Liver (tissue), 9 donors: ENCODE data around the gene AKR1C1. TPM values are rescaled to one million over a fixed set of nuclear protein-coding genes. Genes with fewer than 3 reads are reported as not detected.
"Not testable (repeated sequence)": the region's sequence is repeated elsewhere in the genome, so short reads cannot be mapped to it uniquely, and the experiment has no call there.

ENCODE experiments used
- DNase-seq: peaks from one replicate; pipeline ENCODE4 v3.0.0-alpha.2; 2017; ENCODE audit warnings: low spot score
- H3K27ac ChIP-seq, 2 donors: one replicate each; pipeline ENCODE4 v1.7.0; 2013; ENCODE audit warnings: inconsistent platforms in 2 of 2, low read length in 2 of 2, control low read depth in 1 of 2, low read depth in 1 of 2, mild to moderate bottlenecking in 1 of 2
- H3K27me3 ChIP-seq, 4 donors: one replicate each; pipeline versions ENCODE4 v1.6.1 to v1.7.0; 2013; ENCODE audit warnings: low read length in 3 of 4, inconsistent platforms in 1 of 4, mild to moderate bottlenecking in 1 of 4, moderate library complexity in 1 of 4; ENCODE audit not compliant: control insufficient read depth in 4 of 4, insufficient read depth in 4 of 4
- H3K36me3 ChIP-seq, 4 donors: one replicate each; pipeline versions ENCODE4 v1.6.1 to v1.7.0; 2013; ENCODE audit warnings: low read length in 3 of 4, mild to moderate bottlenecking in 3 of 4, low read depth in 1 of 4, moderate library complexity in 1 of 4; ENCODE audit not compliant: control insufficient read depth in 4 of 4, insufficient read depth in 3 of 4
- H3K4me1 ChIP-seq, 4 donors: one replicate each; pipeline versions ENCODE4 v1.6.1 to v1.7.0; 2013; ENCODE audit warnings: low read length in 3 of 4, mild to moderate bottlenecking in 3 of 4, moderate library complexity in 1 of 4; ENCODE audit not compliant: control insufficient read depth in 4 of 4, insufficient read depth in 4 of 4
- H3K4me3 ChIP-seq, 3 donors: one replicate each; pipeline versions ENCODE4 v1.6.1 to v1.7.0; 2013; ENCODE audit warnings: low read length in 3 of 3, control low read depth in 1 of 3, low read depth in 1 of 3, mild to moderate bottlenecking in 1 of 3
- H3K9ac ChIP-seq, 2 donors: one replicate each; pipeline ENCODE4 v1.7.0; 2013; ENCODE audit warnings: low read length in 2 of 2, mild to moderate bottlenecking in 2 of 2, moderate library complexity in 2 of 2, control low read depth in 1 of 2, low read depth in 1 of 2
- H3K9me3 ChIP-seq, 4 donors: one replicate each; pipeline versions ENCODE4 v1.6.1 to v1.7.0; 2013; ENCODE audit warnings: low read length in 3 of 4; ENCODE audit not compliant: control insufficient read depth in 4 of 4
- FOXA1 ChIP-seq: IDR thresholded peaks from 2 replicates; pipeline ENCODE4 v1.6.1; 2016; ENCODE audit warnings: antibody characterized with exemption
- FOXA2 ChIP-seq: IDR thresholded peaks from 2 replicates; pipeline ENCODE4 v1.6.1; 2016; ENCODE audit warnings: antibody characterized with exemption
- JUND ChIP-seq, 2 donors: IDR thresholded peaks; 2 replicates each; pipeline ENCODE4 v1.6.1; 2016; ENCODE audit warnings: antibody characterized with exemption in 2 of 2
- MAX ChIP-seq: IDR thresholded peaks from 2 replicates; pipeline ENCODE4 v1.6.1; 2016; ENCODE audit warnings: antibody characterized with exemption
- RAD21 ChIP-seq, 2 donors: IDR thresholded peaks; 2 replicates each; pipeline ENCODE4 v1.6.1; 2016; ENCODE audit warnings: antibody characterized with exemption in 2 of 2, mild to moderate bottlenecking in 2 of 2
- RXRA ChIP-seq, 2 donors: IDR thresholded peaks; 2 replicates each; pipeline ENCODE4 v1.6.1; 2017 to 2018; ENCODE audit warnings: antibody characterized with exemption in 2 of 2, mild to moderate bottlenecking in 1 of 2
- SP1 ChIP-seq: IDR thresholded peaks from 2 replicates; pipeline ENCODE4 v1.6.1; 2018; ENCODE audit warnings: antibody characterized with exemption, mild to moderate bottlenecking
- TAF1 ChIP-seq: conservative IDR thresholded peaks from 2 replicates; pipeline ENCODE4 v1.6.1; 2016; ENCODE audit warnings: antibody characterized with exemption, mild to moderate bottlenecking
- YY1 ChIP-seq: IDR thresholded peaks from 2 replicates; pipeline ENCODE4 v1.6.1; 2016; ENCODE audit warnings: antibody characterized with exemption, mild to moderate bottlenecking
- WGBS: extraction: QIAGEN DNeasy Blood & Tissue Kit; methylation state at CpG from one replicate; pipeline ENCODE4 v1.1.7; 2013; 5-methylcytosine and 5-hydroxymethylcytosine counted together
- polyA plus RNA-seq, 2 donors: library from polyadenylated mRNA; stranded (reverse) in 1 of 2; unstranded in 1 of 2; fragments of 200-250 nt in 1 of 2; fragments of >200 nt in 1 of 2; fragmentation: Nextera tagmentation in 1 of 2; extraction: Ambion mirVana in 1 of 2; gene quantifications; one replicate each; pipeline versions ENCODE4 v1.2.1 to v1.2.3, GENCODE V29; 2013 to 2015
- total RNA-seq, 2 donors: library from RNA; depleted of rRNA; stranded (reverse); fragments of >200 nt; gene quantifications; one replicate each; pipeline ENCODE4 v1.2.3, GENCODE V29; 2014
- TF ChIP-seq, protein P1 (sequence below): IDR thresholded peaks from 2 replicates; pipeline ENCODE4 v1.6.1; 2016; ENCODE audit warnings: antibody characterized with exemption, mild to moderate bottlenecking
- TF ChIP-seq, protein P2 (sequence below): IDR thresholded peaks from 2 replicates; pipeline ENCODE4 v1.6.1; 2016; ENCODE audit warnings: antibody characterized with exemption
- donor health status: healthy.
- donor health status: healthy.
- donor health status: healthy.
- donor health status: healthy.
- donor health status: healthy.

Gene AKR1C1
- total and polyA plus RNA-seq, 4 donors: 128 to 540 (median 145) TPM

DNA sequence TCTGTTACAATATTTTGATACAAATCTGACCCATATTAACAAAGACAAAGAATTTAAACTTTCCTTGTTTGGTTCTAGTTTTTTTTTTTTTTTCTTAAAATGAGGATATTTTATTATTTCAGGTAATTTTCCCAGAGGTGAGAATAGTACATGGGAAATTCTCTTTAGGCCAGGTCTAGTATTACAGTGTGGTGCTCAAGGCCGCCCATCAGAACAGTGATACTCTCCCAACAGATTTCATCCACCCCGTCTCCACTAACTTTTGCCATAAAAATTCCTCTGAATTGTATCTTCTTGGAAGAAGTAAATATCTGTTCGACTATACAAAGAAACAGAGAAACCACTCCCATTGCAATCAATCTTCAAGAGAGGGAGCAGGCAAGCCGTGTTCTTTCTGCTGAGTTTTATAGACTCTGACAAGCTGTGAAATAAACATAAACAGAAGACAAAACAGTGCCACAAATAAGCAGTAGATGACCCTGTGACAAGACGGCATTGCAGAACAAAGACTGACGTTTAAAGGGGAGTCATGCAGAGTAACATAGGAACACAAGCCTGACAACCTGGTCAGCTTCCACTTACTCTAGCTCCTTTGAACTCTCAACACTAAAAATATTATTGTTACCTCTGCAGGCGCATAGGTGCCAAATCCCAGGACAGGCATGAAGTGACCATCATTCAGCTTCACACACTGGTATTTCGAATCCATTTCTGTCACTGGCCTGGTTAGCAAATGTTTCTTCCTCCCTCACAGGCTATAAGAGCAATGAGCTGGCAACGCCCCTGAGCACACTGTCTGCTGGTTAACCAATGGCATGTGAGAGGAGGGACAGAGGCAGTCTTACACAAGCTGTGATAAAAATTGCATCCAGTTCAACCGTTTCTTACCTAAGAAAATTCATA lies 40.2 kb downstream of the AKR1C1 start, which contains the start of gene AKR1C2:
Gene AKR1C2, minus strand, starts transcription at position 731 of the 903 bp plus-strand sequence. Its CDS starts 22 bp downstream, at position 709.
- peak; percentile 31 for TF ChIP-seq YY1
- TF ChIP-seq TAF1: peak; percentile 87
- TF ChIP-seq, protein P1, sequence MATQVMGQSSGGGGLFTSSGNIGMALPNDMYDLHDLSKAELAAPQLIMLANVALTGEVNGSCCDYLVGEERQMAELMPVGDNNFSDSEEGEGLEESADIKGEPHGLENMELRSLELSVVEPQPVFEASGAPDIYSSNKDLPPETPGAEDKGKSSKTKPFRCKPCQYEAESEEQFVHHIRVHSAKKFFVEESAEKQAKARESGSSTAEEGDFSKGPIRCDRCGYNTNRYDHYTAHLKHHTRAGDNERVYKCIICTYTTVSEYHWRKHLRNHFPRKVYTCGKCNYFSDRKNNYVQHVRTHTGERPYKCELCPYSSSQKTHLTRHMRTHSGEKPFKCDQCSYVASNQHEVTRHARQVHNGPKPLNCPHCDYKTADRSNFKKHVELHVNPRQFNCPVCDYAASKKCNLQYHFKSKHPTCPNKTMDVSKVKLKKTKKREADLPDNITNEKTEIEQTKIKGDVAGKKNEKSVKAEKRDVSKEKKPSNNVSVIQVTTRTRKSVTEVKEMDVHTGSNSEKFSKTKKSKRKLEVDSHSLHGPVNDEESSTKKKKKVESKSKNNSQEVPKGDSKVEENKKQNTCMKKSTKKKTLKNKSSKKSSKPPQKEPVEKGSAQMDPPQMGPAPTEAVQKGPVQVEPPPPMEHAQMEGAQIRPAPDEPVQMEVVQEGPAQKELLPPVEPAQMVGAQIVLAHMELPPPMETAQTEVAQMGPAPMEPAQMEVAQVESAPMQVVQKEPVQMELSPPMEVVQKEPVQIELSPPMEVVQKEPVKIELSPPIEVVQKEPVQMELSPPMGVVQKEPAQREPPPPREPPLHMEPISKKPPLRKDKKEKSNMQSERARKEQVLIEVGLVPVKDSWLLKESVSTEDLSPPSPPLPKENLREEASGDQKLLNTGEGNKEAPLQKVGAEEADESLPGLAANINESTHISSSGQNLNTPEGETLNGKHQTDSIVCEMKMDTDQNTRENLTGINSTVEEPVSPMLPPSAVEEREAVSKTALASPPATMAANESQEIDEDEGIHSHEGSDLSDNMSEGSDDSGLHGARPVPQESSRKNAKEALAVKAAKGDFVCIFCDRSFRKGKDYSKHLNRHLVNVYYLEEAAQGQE: peak; percentile 89
- peaks cover 2 to 19% (median 8%) of the 10 kb centered on the region in 4 donors for H3K4me1 ChIP-seq
- not testable (repeated sequence) for H3K36me3 ChIP-seq, H3K9me3 ChIP-seq, H3K27ac ChIP-seq, H3K27me3 ChIP-seq, DNase-seq
- peak within 1 kb of the TSS; percentile 11 to 74 (median 58) for H3K4me3 ChIP-seq
- WGBS: 27% methylated on average over 8 of the region's 10 CpGs
- H3K9ac ChIP-seq: peak within 1 kb of the TSS in 1 of 2 donors; percentile 68

- not testable (repeated sequence) for H3K9ac ChIP-seq, H3K4me3 ChIP-seq, H3K9me3 ChIP-seq, H3K27ac ChIP-seq, DNase-seq, H3K36me3 ChIP-seq, H3K27me3 ChIP-seq
- H3K4me1 ChIP-seq: peaks cover 2 to 21% (median 8%) of the 10 kb centered on the region in 4 donors
- 0% methylated on average over 1 of the region's 1 CpG for WGBS
These were observed 40.8 kb downstream of the AKR1C1 start for GRCh38 chr10:5004030-5004385.

DNA sequence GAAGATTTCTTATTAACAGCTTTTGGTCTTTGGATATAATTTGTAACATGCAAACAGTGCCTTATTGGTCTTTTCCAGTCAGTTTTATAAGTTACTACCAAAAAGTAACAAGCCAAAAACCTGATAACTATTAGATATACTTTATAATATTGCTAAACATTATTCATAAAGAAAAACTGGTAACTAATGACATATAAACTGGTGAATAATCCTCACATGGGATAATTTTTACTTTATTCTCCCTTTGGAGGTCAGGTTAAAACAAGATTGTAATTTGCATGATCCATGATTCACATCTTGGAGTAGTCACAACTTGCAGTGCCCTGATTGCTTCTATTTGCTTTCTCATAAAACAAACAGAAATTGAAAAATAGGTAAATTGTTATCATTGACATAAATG lies 41.3 kb downstream of the AKR1C1 start:
- DNase-seq: not testable (repeated sequence)

DNA sequence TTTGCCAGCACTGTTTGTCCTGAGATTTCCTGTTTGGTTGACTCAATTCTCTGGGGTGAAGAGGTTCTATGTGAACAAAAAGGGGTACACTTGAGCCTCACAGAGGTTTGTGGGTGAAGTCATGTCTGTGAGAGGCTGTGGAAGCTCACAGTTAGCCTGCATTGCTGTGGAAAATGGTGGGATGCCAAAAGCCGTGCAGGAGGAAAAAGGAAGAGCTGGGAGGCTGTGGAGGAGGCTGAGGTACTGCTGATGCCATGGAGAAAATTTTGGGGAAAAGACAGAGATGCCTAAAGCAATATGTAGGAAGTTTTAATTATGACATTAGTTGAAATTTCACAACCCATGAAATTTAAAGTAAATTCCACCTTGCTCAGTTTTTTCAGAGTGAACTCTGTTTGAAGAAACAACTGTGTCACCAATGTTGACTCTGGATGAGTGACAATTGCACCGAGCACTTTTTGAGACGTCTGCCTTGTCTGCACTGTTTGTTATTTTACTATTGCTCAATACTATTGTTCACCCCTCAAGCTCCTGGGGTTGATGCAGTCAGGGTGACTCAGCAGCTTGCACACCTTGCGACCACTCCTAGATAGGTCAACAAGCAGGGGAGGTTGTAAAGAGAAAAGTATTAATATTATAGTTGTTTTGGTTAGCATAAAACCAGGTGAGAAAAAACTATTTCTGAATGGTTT lies 45.8 kb downstream of the AKR1C1 start:
- 30% methylated on average over 4 of the region's 4 CpGs for WGBS
- not testable (repeated sequence) for H3K9ac ChIP-seq, H3K9me3 ChIP-seq, H3K27me3 ChIP-seq, DNase-seq, H3K4me3 ChIP-seq, H3K36me3 ChIP-seq
- Histone ChIP-seq H3K27ac (peak overlapping the region; percentile 60 to 61), H3K4me1 (peaks cover 0 to 18% (median 4%) of the 10 kb centered on the region in 4 donors)
- TF ChIP-seq SP1: peak; percentile 50
- TF ChIP-seq, protein P2, sequence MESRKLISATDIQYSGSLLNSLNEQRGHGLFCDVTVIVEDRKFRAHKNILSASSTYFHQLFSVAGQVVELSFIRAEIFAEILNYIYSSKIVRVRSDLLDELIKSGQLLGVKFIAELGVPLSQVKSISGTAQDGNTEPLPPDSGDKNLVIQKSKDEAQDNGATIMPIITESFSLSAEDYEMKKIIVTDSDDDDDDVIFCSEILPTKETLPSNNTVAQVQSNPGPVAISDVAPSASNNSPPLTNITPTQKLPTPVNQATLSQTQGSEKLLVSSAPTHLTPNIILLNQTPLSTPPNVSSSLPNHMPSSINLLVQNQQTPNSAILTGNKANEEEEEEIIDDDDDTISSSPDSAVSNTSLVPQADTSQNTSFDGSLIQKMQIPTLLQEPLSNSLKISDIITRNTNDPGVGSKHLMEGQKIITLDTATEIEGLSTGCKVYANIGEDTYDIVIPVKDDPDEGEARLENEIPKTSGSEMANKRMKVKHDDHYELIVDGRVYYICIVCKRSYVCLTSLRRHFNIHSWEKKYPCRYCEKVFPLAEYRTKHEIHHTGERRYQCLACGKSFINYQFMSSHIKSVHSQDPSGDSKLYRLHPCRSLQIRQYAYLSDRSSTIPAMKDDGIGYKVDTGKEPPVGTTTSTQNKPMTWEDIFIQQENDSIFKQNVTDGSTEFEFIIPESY: peak; percentile 65
- TF ChIP-seq FOXA2: peak; percentile 79
- TF ChIP-seq FOXA1: peak; percentile 74
- TF ChIP-seq JUND (IDR thresholded peaks at IDR 0.05): peak; percentile 62 to 79
- peak; percentile 53 to 80 for TF ChIP-seq RXRA (IDR thresholded peaks at IDR 0.05)
- TF ChIP-seq MAX: peak; percentile 46
- peak in 1 of 2 donors; percentile 13 for TF ChIP-seq RAD21 (IDR thresholded peaks at IDR 0.05)
- TF ChIP-seq, protein P1: peak; percentile 30

More for the DNA sequence above, 41.3 kb downstream of the AKR1C1 start:
- H3K9ac ChIP-seq, H3K27ac ChIP-seq, H3K27me3 ChIP-seq, H3K36me3 ChIP-seq, H3K9me3 ChIP-seq, H3K4me3 ChIP-seq: not testable (repeated sequence)
- H3K4me1 ChIP-seq: peaks cover 2 to 23% (median 9%) of the 10 kb centered on the region in 4 donors
